Heart right ventricle (tissue), 16 donors: ENCODE measurements around the gene CDCA5. TPM values are rescaled to one million over a fixed set of nuclear protein-coding genes. Genes with fewer than 3 reads are reported as not detected.

Source experiments
- ATAC-seq, 8 donors: fragments of 200-7000 bp; cut with Tn5 transposase; one replicate each; pipeline ENCODE4 v1.9.1; 2020; ENCODE audit warnings: mild to moderate bottlenecking in 8 of 8, moderate library complexity in 8 of 8, moderate number of reproducible peaks in 1 of 8
- DNase-seq, 2 donors: peaks; one replicate each; pipeline ENCODE4 v3.0.0-alpha.2; 2020
- H3K27ac ChIP-seq, 10 donors: fragments of 200-600 bp; sonication (generic) in 2 of 10; one replicate each; pipeline versions ENCODE4 v1.5.0 to v1.8.0; 2020 to 2022; ENCODE audit warnings: mild to moderate bottlenecking in 3 of 10
- H3K27me3 ChIP-seq, 7 donors: fragments of 200-600 bp; one replicate each; pipeline ENCODE4 v1.8.0; 2021 to 2022; ENCODE audit warnings: mild to moderate bottlenecking in 2 of 7
- H3K36me3 ChIP-seq, 9 donors: fragments of 200-600 bp; sonication (generic) in 1 of 9; one replicate each; pipeline versions ENCODE4 v1.5.0 to v1.8.0; 2020 to 2022; ENCODE audit warnings: mild to moderate bottlenecking in 2 of 9
- H3K4me1 ChIP-seq, 9 donors: fragments of 200-600 bp; sonication (generic) in 1 of 9; one replicate each; pipeline versions ENCODE4 v1.5.0 to v1.8.0; 2020 to 2022; ENCODE audit warnings: mild to moderate bottlenecking in 4 of 9
- H3K4me3 ChIP-seq, 10 donors: fragments of 200-600 bp; sonication (generic) in 2 of 10; one replicate each; pipeline versions ENCODE4 v1.5.0 to v1.8.0; 2020 to 2022; ENCODE audit warnings: mild to moderate bottlenecking in 7 of 10, moderate library complexity in 2 of 10
- H3K9me3 ChIP-seq, 11 donors: fragments of 200-600 bp in 10 of 11; sonication (generic) in 2 of 11; one replicate each; pipeline versions ENCODE4 v1.5.0 to v1.8.0; 2013 to 2022; ENCODE audit warnings: mild to moderate bottlenecking in 2 of 11, control low read depth in 1 of 11, moderate library complexity in 1 of 11
- WGBS, 2 donors: extraction: QIAGEN DNeasy Blood & Tissue Kit; methylation state at CpG; one replicate each; pipeline ENCODE4 v1.1.7; 2013; ENCODE audit warnings: inconsistent platforms in 1 of 2; 5-methylcytosine and 5-hydroxymethylcytosine counted together
- intact Hi-C, 10 donors: fragments of 100-400 bp; cut with DNase I; formaldehyde crosslinking; loops; one replicate each; pipeline versions ENCODE4 v1.11.1 to v1.14.2; 2022
- polyA plus RNA-seq, 2 donors: library from polyadenylated mRNA; stranded (reverse); fragments of 200-250 nt; gene quantifications; one replicate each; pipeline ENCODE4 v1.2.3, GENCODE V29; 2013
- total RNA-seq, 10 donors: library from RNA; stranded (reverse); fragmentation: NEBNext Ultra II Directional in 3 of 10; extraction: Animal tissue kit (Norgen Biotek cat#: 25700) in 3 of 10; gene quantifications; one replicate each; pipeline versions ENCODE4 v1.2.1 to v1.2.4, GENCODE V29; 2021 to 2023
- TF ChIP-seq, protein P1 (sequence below), 9 donors: fragments of 200-600 bp; sonication (generic) in 2 of 9; IDR thresholded peaks; one replicate each; pipeline versions ENCODE4 v1.5.0 to v1.8.0; 2021 to 2022; ENCODE audit warnings: antibody characterized with exemption in 9 of 9, mild to moderate bottlenecking in 5 of 9, moderate library complexity in 1 of 9
- donor health status: Arrhythmogenic right ventricular cardiomyopathy.
- donor health status: ischemic (EF 13 %, LVEDD 7.1; RV severe dilation, severe dysfunction).
- donor health status: healthy with polysubstance abuse.
- donor health status: DM: no; HTN: yes; CAD: no.
- donor health status: DM: no; HTN: no; CAD: no.
- donor health status: ischemic (EF 25% LVEDD 6.9; RV normal size, moderate dysfunction).
- donor health status: ischemic (EF 25% LVEDD 5.7; RV mildly dilated, moderate dysfunction).
- donor health status: healthy.
- donor health status: DM: yes; HTN: yes; CAD: no.
- donor health status: Ischemic cardiomyopathy.
- donor health status: ischemic (EF 35%, LVEDD 5.7; RV mildly dilated, moderate dysfunction).
- donor health status: nonischemic (EF 11% LVEDD 7.7; RV severe dilation, severe dysfunction).
- donor health status: DM: yes; HTN: yes; CAD: no.
- donor health status: PGD.
- donor health status: ischemic (EF 29% LVEDD 5.4; RV normal size, mild dysfunction).
- donor health status: nonischemic (EF 23%, LVEDD 6.1; RV moderate dilation, normal function).

Gene CDCA5
- total and polyA plus RNA-seq, 12 donors: 0.45 to 5.3 (median 0.90) TPM

DNA sequence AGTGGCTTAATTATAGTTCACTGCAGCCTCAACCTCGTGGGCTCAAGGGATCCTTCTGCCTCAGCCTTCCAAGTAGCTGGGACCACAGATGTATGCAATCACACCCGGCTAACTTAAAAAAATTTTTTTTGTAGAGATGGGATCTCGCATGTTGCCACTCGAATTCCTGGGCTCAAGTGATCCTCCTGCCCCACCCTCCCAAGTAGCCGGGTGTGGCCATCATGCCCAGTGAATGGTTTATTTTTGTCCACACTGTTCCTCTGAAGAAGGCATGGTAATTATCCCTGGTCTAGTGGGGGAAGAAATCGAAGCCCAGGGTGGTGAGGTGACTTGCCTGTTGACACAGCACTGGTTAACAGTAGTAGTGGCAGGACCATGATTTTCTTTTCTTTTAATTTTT, 40.9 kb downstream of the CDCA5 start:
- no peak overlapping the region for H3K4me3 ChIP-seq
- no peak for DNase-seq
- H3K36me3 ChIP-seq: peaks cover 0 to 44% (median 6%) of the 10 kb centered on the region in 9 donors
- H3K4me1 ChIP-seq: peaks cover 0 to 55% (median 25%) of the 10 kb centered on the region in 9 donors
- 85 to 87% methylated on average over 6 of the region's 6 CpGs for WGBS, 2 donors
- no peak overlapping the region for H3K27ac ChIP-seq
- TF ChIP-seq, protein P1, sequence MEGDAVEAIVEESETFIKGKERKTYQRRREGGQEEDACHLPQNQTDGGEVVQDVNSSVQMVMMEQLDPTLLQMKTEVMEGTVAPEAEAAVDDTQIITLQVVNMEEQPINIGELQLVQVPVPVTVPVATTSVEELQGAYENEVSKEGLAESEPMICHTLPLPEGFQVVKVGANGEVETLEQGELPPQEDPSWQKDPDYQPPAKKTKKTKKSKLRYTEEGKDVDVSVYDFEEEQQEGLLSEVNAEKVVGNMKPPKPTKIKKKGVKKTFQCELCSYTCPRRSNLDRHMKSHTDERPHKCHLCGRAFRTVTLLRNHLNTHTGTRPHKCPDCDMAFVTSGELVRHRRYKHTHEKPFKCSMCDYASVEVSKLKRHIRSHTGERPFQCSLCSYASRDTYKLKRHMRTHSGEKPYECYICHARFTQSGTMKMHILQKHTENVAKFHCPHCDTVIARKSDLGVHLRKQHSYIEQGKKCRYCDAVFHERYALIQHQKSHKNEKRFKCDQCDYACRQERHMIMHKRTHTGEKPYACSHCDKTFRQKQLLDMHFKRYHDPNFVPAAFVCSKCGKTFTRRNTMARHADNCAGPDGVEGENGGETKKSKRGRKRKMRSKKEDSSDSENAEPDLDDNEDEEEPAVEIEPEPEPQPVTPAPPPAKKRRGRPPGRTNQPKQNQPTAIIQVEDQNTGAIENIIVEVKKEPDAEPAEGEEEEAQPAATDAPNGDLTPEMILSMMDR (IDR thresholded peaks at IDR 0.05): no peak
- ATAC-seq: no peak
- H3K27me3 ChIP-seq: no peaks in the 10 kb centered on the region
- intact Hi-C loops: loop anchor here in 1 of 10 donors (5.0 kb wide), 1 partner anchor 39 kb away; the partner anchor contains the start of genes CDCA5 and ZFPL1
- H3K9me3 ChIP-seq: no peaks in the 10 kb centered on the region

DNA sequence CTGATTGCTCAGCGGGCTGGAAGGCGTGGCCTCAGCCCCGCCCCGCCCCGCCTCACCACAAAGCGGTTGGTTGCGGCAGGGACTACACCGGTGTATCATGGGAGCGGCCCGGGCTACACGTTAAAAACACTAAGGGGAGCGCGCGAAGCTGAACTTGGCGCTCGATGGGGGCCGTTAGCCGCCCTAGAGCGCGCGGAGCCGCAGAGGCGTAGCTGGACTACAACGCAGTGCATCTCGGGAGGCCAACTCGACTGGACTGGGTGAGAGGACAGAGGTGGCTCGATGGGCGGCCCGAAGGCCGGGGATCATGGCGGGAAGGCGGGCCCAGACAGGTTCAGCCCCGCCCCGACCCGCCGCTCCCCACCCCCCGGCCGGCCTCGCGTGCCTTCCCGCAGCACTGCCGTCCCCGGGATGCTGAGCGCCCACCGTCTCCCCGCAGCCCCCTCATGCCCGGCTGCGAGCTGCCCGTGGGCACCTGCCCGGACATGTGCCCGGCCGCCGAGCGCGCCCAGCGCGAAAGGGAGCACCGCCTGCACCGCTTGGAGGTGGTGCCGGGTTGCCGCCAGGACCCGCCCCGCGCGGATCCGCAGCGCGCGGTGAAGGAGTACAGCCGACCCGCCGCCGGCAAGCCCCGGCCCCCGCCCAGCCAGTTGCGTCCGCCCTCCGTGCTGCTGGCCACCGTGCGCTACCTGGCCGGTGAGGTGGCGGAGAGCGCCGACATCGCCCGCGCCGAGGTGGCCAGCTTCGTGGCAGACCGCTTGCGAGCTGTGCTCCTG, 42.8 kb downstream of the CDCA5 start, which contains the start of gene SAC3D1:
SAC3D1 (plus strand) TSS at position 364 of the 776 bp plus-strand sequence; CDS start at position 447, 83 bp downstream.
- Histone ChIP-seq H3K4me3 (peak within 1 kb of the TSS; percentile 42 to 92 (median 80)), H3K4me1 (peaks cover 0 to 40% (median 18%) of the 10 kb centered on the region in 9 donors), H3K36me3 (peaks cover 0 to 59% (median 10%) of the 10 kb centered on the region in 9 donors), H3K27ac (peak within 1 kb of the TSS; percentile 81 to 97 (median 93)), H3K27me3 (no peaks in the 10 kb centered on the region), H3K9me3 (no peaks in the 10 kb centered on the region)
- TF ChIP-seq, protein P1 (IDR thresholded peaks at IDR 0.05): peak in 2 of 9 donors; percentile 9 to 16
- 0 to 1% methylated on average over 90 to 91 of the region's 91 CpGs for WGBS, 2 donors
- DNase-seq (peak; percentile 89), ATAC-seq (peak; percentile 96 to 98 (median 97))
- intact Hi-C loops: loop anchor here in 3 of 10 donors (1.0 to 5.0 kb wide), 3 partner anchors 41 to 44 kb away; partner anchors contain the start of genes CDCA5 (in 3 of the 3) and ZFPL1 (in 3 of the 3)

DNA sequence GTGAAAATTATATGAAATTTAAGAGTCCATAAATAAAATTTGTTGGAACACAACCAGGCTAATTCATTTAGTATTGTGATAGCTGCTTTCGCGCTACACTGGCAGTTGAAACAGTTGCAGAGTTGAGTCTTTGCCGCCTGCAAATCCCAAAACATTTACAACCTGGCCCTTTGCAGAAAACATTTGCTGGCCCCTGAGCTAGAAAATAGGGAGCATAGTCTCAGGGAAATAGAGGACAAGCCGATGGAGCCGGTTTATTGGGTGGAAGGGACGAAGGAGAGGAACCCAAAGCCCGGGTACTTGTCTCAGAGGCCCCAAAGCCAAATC, 43.4 kb downstream of the CDCA5 start:
- Histone ChIP-seq H3K4me1 (peaks cover 0 to 40% (median 18%) of the 10 kb centered on the region in 9 donors), H3K9me3 (no peaks in the 10 kb centered on the region), H3K27ac (peak overlapping the region; percentile 81 to 97 (median 93)), H3K4me3 (peak overlapping the region; percentile 42 to 92 (median 80)), H3K27me3 (no peaks in the 10 kb centered on the region), H3K36me3 (peaks cover 0 to 59% (median 15%) of the 10 kb centered on the region in 9 donors)
- intact Hi-C loops: loop anchor here in 3 of 10 donors (1.0 to 5.0 kb wide), 3 partner anchors 42 to 44 kb away; partner anchors contain the start of genes CDCA5 (in 3 of the 3) and ZFPL1 (in 3 of the 3)
- DNase-seq (no peak), ATAC-seq (no peak)
- TF ChIP-seq, protein P1 (IDR thresholded peaks at IDR 0.05): no peak
- WGBS, 2 donors: 15 to 19% methylated on average over 7 of the region's 7 CpGs

DNA sequence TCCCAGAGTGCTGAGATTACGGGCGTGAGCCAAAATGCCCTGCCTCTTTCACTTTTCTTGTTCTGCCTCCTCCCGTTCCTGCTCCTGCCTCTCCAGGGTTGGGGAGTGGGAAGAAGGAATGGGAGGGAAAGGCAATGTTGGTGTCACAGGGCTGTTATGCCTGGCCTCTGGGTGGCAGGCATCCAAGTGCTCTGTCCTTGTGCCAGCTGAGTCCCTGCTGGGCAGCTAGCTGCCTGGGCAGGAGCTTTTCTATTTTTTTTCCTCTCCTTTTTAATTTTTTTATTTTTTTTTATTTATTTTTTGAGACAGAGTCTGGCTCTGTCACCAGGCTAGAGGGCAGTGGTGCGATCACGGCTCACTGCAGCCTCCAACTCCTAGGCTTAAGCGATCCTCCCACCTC, 46.9 kb downstream of the CDCA5 start:
- WGBS, 2 donors: 64 to 70% methylated on average over 6 of the region's 6 CpGs
- Histone ChIP-seq H3K4me1 (peaks cover 0 to 20% (median 11%) of the 10 kb centered on the region in 9 donors), H3K36me3 (peaks cover 0 to 79% (median 33%) of the 10 kb centered on the region in 9 donors), H3K27me3 (no peaks in the 10 kb centered on the region), H3K27ac (peak overlapping the region in 4 of 10 donors; percentile 10 to 56 (median 23)), H3K4me3 (no peak overlapping the region), H3K9me3 (no peaks in the 10 kb centered on the region)
- intact Hi-C loops: no loop called here
- ATAC-seq (no peak), DNase-seq (peak; percentile 62 to 76)
- TF ChIP-seq, protein P1 (IDR thresholded peaks at IDR 0.05): no peak
